ENCODE data around the gene VTI1A.

VTI1A gene

GRCh38 chr10:112769081-112769480 is 322.1 kb downstream of the VTI1A start:
- no peak overlapping the region for H3K27ac ChIP-seq (ENCODE audit: low read length)
- H3K4me2 ChIP-seq (ENCODE audit: low read depth, low read length) = no peak overlapping the region

DNA sequence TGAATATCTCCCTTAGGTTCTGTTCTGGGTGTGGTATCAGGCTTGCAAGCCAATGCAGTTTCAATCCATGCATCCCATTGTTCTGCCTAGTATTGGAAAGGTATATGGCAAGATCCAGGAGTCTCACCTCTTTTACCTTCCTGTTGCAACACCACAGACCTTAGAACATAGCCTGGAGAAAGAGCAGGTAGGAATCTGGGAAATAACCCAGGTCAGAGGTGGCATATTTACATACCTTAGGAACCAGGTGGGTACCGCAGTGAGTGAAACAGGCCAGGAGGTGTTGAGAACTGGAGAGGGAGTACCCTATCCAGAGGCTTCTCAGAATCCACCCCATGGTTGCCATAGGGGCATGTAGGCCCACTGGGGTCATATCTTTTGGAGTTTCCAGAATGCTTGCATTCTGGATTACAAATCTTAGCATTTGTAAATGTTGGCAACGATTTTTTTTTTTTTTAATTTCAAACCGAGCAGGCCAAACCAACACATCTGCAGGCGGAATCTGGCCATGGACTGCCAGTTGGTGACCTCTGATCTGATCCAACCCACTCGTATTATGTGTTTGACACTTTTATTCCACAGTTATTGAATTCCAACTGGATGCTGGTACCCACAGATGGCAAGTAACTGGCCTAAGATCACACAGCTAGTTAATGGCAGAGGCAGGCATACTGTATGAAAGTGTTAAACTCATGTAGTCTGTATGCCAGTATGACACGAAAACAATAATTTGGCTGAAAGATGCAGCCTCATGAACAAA is 322.8 kb downstream of the VTI1A start:
- no peak overlapping the region for H3K4me3 ChIP-seq (ENCODE audit: low read length)
- DNase-seq = no peak
- no peak overlapping the region for H3K9ac ChIP-seq (ENCODE audit: low read length)
- H3K4me2 ChIP-seq (ENCODE audit: low read depth, low read length) = no peak overlapping the region
- H3K27me3 ChIP-seq (replicated peaks; ENCODE audit: insufficient read depth, low read length) = no peaks in the 10 kb centered on the region
- H3K27ac ChIP-seq (ENCODE audit: low read length) = no peak overlapping the region
- H4K20me1 ChIP-seq (ENCODE audit: insufficient read depth, low read length) = no peaks in the 10 kb centered on the region
- no peaks in the 10 kb centered on the region for H3K36me3 ChIP-seq (replicated peaks; ENCODE audit: insufficient read depth, low read length)
- no peak overlapping the region for H2AFZ ChIP-seq (ENCODE audit: low read length)
- no peak for TF ChIP-seq EZH2phosphoT487 (IDR thresholded peaks at IDR 0.05; ENCODE audit: low read length)
- TF ChIP-seq EZH2 (optimal IDR thresholded peaks at IDR 0.05; ENCODE audit: low read depth, low read length) = no peak
- TF ChIP-seq CTCF (IDR thresholded peaks at IDR 0.05; ENCODE audit: low read length) = no peak
- H3K4me1 ChIP-seq (ENCODE audit: low read length) = no peaks in the 10 kb centered on the region
- H3K9me2 ChIP-seq (replicated peaks; ENCODE audit: insufficient read depth, low read length) = no peaks in the 10 kb centered on the region
- H3K79me2 ChIP-seq (ENCODE audit: low read length) = no peaks in the 10 kb centered on the region
- no peaks in the 10 kb centered on the region for H3F3A ChIP-seq (ENCODE audit: insufficient read depth, low read length)
- H3K9me3 ChIP-seq (replicated peaks; ENCODE audit: insufficient read depth, low read length) = no peaks in the 10 kb centered on the region

More at GRCh38 chr10:112769081-112769480, 322.1 kb downstream of the VTI1A start:
- no peak for TF ChIP-seq EZH2 (optimal IDR thresholded peaks at IDR 0.05; ENCODE audit: low read depth, low read length)
- Histone ChIP-seq H3K9me2 (replicated peaks; ENCODE audit: insufficient read depth, low read length) (no peaks in the 10 kb centered on the region), H3K9ac (ENCODE audit: low read length) (no peak overlapping the region), H3K36me3 (replicated peaks; ENCODE audit: insufficient read depth, low read length) (no peaks in the 10 kb centered on the region), H3K4me3 (ENCODE audit: low read length) (no peak overlapping the region), H3K4me1 (ENCODE audit: low read length) (no peaks in the 10 kb centered on the region), H3K27me3 (replicated peaks; ENCODE audit: insufficient read depth, low read length) (no peaks in the 10 kb centered on the region), H4K20me1 (ENCODE audit: insufficient read depth, low read length) (no peaks in the 10 kb centered on the region), H3F3A (ENCODE audit: insufficient read depth, low read length) (no peaks in the 10 kb centered on the region), H2AFZ (ENCODE audit: low read length) (no peak overlapping the region), H3K9me3 (replicated peaks; ENCODE audit: insufficient read depth, low read length) (no peaks in the 10 kb centered on the region), H3K79me2 (ENCODE audit: low read length) (no peaks in the 10 kb centered on the region)
- no peak for DNase-seq

GRCh38 chr10:112771733-112772132 is 324.7 kb downstream of the VTI1A start:
- H3K27me3 ChIP-seq (replicated peaks; ENCODE audit: insufficient read depth, low read length) = no peaks in the 10 kb centered on the region
- H3K9me2 ChIP-seq (replicated peaks; ENCODE audit: insufficient read depth, low read length) = no peaks in the 10 kb centered on the region
- H3K79me2 ChIP-seq (ENCODE audit: low read length) = no peaks in the 10 kb centered on the region
- no peaks in the 10 kb centered on the region for H3K9me3 ChIP-seq (replicated peaks; ENCODE audit: insufficient read depth, low read length)
- no peak overlapping the region for H3K4me3 ChIP-seq (ENCODE audit: low read length)
- no peak overlapping the region for H2AFZ ChIP-seq (ENCODE audit: low read length)
- TF ChIP-seq EZH2 (optimal IDR thresholded peaks at IDR 0.05; ENCODE audit: low read depth, low read length) (no peak), EZH2phosphoT487 (IDR thresholded peaks at IDR 0.05; ENCODE audit: low read length) (no peak), CTCF (IDR thresholded peaks at IDR 0.05; ENCODE audit: low read length) (no peak)
- H4K20me1 ChIP-seq (ENCODE audit: insufficient read depth, low read length) = no peaks in the 10 kb centered on the region
- no peak for DNase-seq
- H3K4me2 ChIP-seq (ENCODE audit: low read depth, low read length) = no peak overlapping the region
- no peak overlapping the region for H3K27ac ChIP-seq (ENCODE audit: low read length)
- H3K4me1 ChIP-seq (ENCODE audit: low read length) = no peaks in the 10 kb centered on the region
- H3F3A ChIP-seq (ENCODE audit: insufficient read depth, low read length) = no peaks in the 10 kb centered on the region
- H3K9ac ChIP-seq (ENCODE audit: low read length) = no peak overlapping the region
- H3K36me3 ChIP-seq (replicated peaks; ENCODE audit: insufficient read depth, low read length) = no peaks in the 10 kb centered on the region

DNA sequence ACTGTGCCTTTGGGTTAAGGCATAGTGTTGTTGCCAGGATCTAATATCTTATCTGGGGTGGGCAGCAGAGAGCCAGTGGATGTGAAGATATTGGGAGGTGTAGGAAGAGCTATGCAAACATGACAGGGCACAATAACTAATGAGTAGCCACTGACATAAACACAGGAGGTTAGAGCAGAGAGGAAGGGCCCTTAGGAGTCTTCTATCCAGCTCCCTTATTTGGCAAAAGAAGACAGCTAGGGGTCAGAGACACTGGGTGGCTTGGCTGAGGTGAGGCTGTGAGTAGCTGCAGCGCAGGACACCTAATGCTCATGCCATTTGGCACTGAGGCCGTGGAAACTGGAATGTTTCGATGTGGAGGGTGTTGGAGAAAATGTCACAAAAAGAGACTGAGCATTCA is 326.8 kb downstream of the VTI1A start:
- Histone ChIP-seq H3K27me3 (replicated peaks; ENCODE audit: insufficient read depth, low read length) (no peaks in the 10 kb centered on the region), H2AFZ (ENCODE audit: low read length) (no peak overlapping the region), H3K4me3 (ENCODE audit: low read length) (no peak overlapping the region), H3K9me3 (replicated peaks; ENCODE audit: insufficient read depth, low read length) (no peaks in the 10 kb centered on the region), H3K36me3 (replicated peaks; ENCODE audit: insufficient read depth, low read length) (no peaks in the 10 kb centered on the region), H3K4me2 (ENCODE audit: low read depth, low read length) (no peak overlapping the region), H3K4me1 (ENCODE audit: low read length) (no peaks in the 10 kb centered on the region), H3K27ac (ENCODE audit: low read length) (no peak overlapping the region), H3K9ac (ENCODE audit: low read length) (no peak overlapping the region), H3K9me2 (replicated peaks; ENCODE audit: insufficient read depth, low read length) (no peaks in the 10 kb centered on the region), H3F3A (ENCODE audit: insufficient read depth, low read length) (no peaks in the 10 kb centered on the region), H4K20me1 (ENCODE audit: insufficient read depth, low read length) (no peaks in the 10 kb centered on the region), H3K79me2 (ENCODE audit: low read length) (no peaks in the 10 kb centered on the region)
- TF ChIP-seq EZH2 (optimal IDR thresholded peaks at IDR 0.05; ENCODE audit: low read depth, low read length) = no peak
- no peak for DNase-seq
